ENCODE data around the gene GAL3ST1.

The GAL3ST1 gene

DNA sequence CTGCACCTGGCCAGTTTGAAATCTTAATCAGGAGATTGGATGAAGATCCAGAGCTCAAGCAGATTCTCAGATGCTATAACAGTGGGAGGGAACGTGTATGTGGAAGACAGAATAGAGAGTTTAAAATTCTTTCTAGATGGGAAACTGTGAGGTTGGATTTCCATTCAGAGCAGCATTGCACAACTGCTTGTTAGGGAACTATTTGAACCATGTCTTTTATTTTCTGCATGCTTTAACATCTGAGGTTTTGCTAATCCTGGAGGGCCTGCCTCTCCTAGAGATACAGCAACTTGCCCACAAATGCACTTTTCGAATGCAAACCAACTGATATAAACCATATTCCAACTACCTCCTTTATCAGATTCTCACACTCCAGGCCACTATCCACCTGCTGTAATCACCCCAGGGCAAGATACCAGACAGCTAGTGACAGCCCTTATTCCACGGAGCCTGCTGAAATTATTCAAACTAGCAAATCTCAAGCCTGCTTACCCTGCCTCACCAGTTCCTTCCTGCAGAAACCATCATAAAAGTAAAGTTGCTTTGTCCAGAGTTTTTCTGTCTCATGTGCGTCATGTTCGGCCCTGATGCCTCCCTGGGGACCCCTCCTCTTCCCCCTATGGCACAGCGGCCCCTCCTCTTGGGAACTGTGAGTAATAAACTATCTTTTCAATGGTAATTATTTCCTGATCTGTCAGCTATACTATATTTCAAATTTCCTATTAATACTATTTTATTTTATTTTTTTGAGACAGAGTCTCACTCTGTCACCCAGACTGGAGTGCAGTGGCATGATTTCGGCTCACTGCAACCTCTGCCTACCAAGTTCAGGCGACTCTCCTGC is 50.6 kb downstream of the GAL3ST1 start:
- no peak for DNase-seq

DNA sequence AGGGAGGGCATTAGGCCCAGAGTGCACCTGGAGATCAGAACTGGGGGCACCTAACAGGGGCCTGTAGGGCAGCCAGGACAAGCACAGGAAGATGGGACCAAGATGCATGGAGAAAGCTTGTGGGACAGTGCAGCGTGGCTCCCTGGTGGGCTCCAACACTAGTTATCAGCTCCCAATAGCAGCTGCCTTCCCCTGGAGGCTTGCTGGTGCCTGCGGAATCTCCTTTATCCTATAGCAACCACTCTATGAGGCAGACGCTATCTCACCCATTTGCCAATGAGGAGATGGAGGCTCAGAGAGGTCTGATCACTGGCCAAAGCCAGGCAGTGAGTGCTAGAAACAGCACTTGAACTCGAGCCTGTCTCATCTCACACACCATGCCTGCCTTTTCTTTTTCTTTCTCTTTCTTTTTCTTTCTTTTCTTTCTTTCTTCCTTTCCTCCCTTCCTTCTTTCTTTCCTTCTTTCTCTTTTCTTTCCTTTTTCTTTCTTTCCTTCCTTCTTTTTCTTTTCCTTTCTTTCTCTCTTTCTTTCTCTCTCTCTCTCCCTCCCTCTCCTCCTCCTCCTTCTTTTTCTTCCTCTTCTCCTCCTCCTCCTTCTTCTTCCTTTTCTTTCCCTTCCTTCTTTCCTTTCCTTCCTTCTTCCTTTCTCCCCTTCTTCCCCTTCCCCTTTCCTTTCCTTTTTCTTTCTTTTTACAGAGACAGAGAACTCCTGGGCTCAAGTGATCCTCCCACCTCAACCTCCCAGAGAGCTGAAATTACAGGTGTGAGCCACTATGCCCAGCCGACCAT is 52.9 kb downstream of the GAL3ST1 start:
- DNase-seq, result no peak

DNA sequence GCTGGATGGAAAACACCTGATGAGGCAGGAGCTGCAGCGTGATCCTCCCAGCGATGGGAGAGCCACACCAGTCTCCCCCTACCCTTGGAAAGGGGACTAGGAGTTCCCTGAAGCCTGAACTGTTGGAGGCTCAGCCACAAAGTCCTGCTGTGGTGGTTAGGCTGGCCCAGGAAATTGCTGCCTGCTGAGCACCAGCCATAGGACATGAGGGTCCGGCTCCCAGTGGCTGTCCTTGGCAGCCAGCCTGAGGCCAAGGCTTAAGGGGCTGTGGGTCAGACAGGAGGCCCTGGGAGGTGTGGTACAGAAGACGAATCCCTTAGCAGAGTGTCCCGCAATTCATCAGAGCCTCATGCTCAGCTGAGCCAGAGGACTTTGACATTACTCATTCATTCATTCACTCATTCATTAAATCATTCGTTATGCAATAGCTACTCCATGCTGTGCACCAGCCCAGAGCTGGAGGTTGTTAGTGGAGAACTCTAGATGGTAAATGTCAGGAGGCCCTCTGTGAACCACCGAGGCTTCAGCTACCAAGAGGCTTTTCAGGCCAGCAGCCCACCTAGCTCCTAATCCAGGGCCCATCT is 54.5 kb downstream of the GAL3ST1 start:
- no peak for DNase-seq

DNA sequence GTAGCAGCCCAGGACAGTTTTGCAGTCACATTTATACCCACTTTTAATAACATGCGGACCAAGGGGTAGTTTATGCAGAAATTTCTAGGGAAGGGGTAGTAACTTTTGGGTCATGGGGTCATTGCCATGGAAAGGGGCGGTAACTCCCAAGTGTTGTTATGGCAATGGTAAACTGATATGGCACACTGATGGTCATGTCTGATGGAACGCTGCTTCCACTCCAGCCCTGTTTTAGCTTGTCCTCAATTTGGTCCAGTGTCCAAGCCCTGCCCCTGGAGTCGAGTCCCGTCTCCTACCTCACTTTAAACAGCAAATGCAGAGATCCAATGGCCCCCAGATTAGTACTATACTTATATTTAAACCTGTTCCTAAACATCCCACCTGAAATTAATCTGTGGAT is 57.7 kb downstream of the GAL3ST1 start:
- no peak for DNase-seq

DNA sequence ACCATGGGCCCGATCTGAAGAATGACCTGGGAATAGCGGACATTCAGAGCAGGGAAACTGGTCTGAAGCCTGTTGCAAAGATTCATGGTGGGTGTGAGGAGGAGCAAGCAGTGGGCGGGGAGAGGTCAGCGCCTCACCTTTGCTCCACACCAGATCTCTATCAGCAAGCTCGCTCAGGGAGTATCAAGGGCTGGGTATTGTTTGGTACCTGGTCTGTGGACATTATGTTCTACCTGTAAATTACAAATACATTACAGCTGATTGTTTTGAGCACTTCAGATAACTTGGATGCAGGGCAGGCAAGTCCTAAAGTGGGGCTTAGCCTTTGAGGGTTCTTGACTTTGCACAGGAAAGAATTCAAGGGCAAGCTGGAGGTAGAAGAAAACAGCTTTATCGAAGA is 58.2 kb downstream of the GAL3ST1 start:
- no peak for DNase-seq

DNA sequence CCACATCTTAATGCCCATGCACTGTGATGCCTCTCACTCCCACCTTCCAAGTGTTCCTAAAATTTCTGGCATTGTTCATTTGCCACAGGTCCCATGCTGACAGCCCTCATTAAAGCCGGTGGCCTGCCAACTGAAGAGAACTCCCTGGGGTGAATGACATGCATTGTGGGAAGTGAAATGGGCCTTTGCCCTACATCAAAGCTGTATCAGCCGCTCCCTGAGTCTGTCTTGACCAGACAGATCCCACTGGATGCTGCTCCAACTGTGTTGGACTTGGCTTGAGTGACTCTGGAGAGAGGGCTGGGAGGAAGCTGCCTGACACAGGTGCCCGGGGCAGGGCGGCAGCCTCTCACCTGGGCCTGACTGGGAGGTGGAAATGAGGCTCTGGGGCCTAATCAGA is 60.2 kb downstream of the GAL3ST1 start:
- no peak for DNase-seq

DNA sequence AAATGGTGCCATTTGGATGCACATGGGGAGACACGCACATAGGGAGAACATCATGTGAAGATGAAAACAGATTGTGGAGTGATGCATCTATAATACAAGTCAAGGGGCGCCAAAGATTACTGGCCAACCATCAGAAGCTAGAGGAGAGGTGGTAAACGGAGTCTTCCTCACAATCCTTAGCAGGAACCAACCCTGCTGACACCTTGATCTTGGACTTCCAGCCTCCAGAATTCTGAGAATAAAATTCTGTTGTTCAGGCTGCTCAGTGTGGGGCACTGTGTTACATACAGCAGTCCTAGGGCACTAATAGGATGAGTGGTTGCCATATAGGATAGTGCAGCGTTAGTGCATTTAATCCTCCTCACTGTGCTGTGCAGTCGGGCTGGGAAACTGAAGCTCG is 61.0 kb downstream of the GAL3ST1 start:
- DNase-seq, result no peak

DNA sequence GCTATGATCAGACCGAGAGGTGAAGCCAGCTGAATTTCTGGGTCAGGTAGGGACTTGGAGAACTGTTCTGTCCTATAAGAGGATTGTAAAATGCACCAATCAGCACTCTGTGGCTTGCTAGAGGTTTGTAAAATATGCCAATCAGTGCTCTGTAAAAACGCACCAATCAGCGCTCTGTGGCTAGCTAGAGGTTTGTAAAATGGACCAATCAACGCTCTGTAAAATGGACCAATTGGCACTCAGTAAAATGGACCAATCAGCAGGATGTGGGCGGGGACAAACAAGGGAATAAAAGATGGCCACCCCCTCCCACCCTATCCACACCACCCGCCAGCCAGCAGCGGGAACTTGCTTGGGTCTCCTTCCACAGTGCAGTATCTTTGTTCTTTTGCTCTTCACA is 62.6 kb downstream of the GAL3ST1 start:
- DNase-seq, result no peak

DNA sequence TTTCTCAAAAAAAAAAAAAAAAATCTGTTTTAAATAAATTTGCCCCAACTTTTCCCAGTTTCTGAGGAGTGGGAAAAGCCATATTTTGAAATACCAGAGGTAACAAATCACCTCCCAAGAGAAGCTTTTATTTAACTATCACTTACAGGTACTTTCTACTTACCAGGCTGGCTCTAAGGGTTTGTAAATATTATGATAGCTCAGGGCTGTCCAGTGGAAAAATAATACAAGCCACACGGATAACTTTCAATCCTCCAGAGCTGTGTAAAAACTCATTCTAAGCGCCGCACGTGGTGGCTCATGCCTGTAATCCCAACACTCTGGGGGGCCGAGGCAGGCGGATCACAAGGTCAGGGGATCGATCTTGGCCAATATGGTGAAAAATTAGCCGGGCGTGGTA is 63.4 kb downstream of the GAL3ST1 start:
- no peak for DNase-seq

DNA sequence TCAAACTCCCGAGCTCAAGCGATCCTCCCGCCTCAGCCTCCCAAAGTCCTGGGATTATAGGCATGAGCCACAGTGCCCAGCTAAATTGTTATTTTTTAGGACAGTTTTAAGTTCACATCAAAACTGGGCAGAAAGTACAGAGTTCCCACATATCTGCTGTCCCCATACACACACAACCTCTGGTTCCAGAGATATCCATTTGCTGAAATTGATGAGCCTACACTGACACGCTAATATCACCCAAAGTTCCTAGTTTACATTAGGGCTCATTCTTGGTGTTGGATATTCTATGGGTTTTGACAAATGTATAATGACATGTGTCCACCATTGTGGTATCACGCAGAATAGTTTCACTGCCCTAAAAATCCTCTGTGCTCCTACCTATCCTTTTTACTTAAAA is 66.2 kb downstream of the GAL3ST1 start:
- DNase-seq, result no peak

DNA sequence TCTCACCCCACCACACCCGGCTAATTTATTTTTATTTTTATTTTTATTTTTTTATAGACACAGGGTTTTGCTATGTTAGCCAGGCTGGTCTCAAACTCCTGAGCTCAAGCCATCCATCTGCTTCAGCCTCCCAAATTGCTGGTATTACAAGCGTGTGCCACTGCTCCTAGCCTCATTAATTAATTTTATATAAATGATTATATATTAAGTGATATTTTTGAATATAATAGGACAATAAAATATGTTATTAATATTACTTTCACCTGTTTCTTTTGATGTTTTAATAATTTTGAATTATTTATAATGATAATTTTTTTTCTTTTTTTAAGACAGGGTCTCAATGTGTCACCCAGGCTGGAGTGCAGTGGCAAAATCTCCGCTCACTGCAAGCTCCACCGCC is 66.8 kb downstream of the GAL3ST1 start:
- DNase-seq, result no peak

DNA sequence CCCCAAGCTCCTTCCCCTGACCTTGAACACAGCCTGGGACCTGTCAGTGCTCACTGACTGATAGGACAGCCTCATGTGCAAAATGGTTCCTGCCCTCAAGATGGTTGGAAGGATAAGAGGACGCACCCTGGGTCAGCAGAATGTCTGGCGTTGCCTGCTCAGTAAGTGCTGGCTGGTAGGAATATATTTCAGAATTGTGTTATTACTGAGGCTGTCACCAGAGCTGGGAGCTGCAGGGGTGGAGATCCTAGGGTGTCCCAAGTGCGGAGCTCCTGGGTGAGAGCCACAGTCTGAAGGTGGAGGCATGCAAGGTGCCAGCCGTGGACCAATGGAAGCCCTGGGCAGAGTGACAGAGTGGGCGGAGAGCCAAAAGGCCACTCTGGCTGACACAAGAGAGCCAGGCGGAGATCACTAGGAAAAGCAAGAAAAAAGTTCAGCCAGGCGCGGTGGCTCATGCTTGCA is 67.9 kb downstream of the GAL3ST1 start:
- DNase-seq, result no peak

Data from NCI-H1694 (cell line).